GM21723 (cell line): ENCODE results near the gene PBX4.
"Not testable (repeated sequence)": the region's sequence is repeated elsewhere in the genome, so short reads cannot be mapped to it uniquely, and the experiment has no call there.

Experiments used
- ATAC-seq: cut with Tn5 transposase; IDR thresholded peaks from one replicate; pipeline ENCODE4 v1.9.1; 2021; ENCODE audit warnings: mild to moderate bottlenecking, moderate library complexity; ENCODE audit not compliant: unreplicated experiment

The PBX4 gene

GRCh38 chr19:19627621-19628500 lies 9.4 kb upstream of the PBX4 start, which contains the start of gene LPAR2:
TSS of gene LPAR2 (minus strand) at chr19:19628220. CDS start at chr19:19627275, 945 bp downstream.
- peak; percentile 52 for ATAC-seq

- ATAC-seq = no peak
These were observed 8.3 kb upstream of the PBX4 start for GRCh38 chr19:19626516-19627472.

GRCh38 chr19:19624032-19624570 lies 5.6 kb upstream of the PBX4 start:
- no peak for ATAC-seq

- no peak for ATAC-seq
These were observed 4.9 kb upstream of the PBX4 start for GRCh38 chr19:19623383-19623782.

GRCh38 chr19:19619849-19620210 lies 1.3 kb upstream of the PBX4 start:
- ATAC-seq = no peak

DNA sequence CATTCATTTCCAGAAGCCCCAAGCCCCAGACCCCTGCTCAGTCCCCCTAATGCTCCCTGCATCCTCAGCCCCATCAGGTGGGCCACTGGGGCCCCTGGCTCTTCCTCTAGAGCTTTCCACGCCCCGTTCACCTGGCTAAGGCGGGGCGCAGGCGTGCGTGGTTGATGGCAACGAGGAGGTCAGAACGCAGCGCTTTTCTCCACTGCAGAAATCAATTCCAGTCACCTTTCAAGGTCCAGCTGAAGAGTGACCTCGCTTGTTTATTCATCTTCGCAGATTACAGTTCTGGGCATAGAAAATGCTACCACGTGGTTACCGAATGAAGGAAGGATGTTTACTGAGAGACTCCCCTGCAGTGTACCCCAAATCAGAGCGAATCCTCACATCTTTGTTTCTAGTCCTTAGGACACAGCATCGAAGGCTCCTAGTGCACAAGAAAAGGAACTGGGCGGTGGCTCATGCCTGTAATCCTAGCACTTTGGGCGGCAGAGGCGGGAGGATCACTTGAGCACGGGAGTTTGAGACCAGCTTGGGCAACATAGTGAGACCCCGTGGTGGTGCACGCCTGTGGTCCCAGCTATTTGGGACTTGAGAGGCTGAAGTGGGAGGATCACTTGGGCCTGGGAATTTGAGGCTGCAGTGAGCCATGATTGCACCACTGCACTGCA lies 828 bp upstream of the PBX4 start:
- ATAC-seq = no peak

GRCh38 chr19:19615086-19615485 lies 3.4 kb downstream of the PBX4 start:
- ATAC-seq = no peak

- no peak for ATAC-seq
These were observed 5.0 kb downstream of the PBX4 start for GRCh38 chr19:19613506-19613905.

GRCh38 chr19:19610376-19611202 lies 7.9 kb downstream of the PBX4 start:
- no peak for ATAC-seq

DNA sequence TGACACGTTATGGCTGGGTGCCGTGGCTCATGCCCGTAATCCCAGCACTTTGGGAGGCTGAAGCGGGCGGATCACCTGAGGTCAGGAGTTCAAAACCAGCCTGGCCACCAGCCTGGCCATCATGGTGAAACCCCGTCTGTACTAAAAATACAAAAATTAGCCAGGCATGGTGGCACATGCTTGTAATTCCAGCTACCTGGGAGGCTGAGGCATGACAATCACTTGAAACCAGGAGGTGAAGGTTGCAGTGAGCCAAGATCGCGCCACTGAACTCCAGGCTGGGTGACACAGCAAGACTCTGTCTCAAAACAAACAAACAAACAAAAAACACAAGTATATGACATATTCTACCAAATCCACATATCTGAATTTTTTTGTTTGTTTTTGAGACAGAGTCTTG lies 11.8 kb downstream of the PBX4 start:
- ATAC-seq = not testable (repeated sequence)

DNA sequence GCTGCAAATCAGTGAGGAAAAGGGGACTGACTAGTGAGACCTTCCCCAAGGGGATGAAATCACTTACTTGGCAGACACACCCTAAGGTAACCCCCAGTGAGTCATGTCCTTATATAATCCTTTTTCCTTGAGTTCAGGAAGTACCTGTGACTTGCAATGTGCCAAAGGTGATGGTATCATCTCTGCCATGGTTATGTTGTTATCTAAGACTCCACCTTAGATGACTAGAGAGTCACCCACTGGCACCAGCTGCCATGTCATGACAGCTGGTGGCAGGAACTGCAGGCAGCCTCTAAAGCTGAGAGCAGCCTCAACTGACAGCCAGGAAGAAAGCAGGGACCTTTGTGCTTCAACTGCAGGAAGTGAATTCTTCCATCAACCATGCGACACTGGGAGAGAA lies 12.5 kb downstream of the PBX4 start:
- no peak for ATAC-seq

GRCh38 chr19:19602713-19603324 lies 15.7 kb downstream of the PBX4 start:
- ATAC-seq = no peak

- no peak for ATAC-seq
These were observed 16.3 kb downstream of the PBX4 start for GRCh38 chr19:19602136-19602712.

DNA sequence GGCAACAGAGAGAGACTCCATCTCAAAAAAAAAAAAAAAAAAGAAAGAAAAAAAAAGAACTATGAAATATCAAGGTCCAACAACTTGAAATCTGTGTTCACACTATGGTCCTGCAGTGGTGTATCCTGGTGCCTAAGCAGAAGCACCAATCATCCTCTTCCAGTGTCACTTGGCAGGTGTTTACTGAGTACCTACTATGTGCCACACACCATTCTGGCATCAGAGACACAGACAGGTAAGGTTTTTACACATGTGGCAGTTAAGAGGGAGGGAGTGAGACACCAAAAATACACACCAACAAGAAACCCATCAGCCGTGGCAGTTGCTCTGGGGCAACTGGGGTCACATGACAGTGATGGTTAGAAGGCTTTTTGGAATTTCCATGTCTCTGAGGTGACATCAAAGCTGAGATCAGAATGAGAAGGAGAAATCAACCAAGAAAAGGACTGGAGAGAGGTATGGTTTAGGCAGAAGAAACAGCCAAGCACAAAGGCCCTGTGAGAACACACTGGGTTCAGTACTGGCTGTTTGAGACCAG lies 17.6 kb downstream of the PBX4 start:
- ATAC-seq = no peak

GRCh38 chr19:19598728-19599451 lies 19.6 kb downstream of the PBX4 start:
- ATAC-seq = peak; percentile 32

GRCh38 chr19:19597809-19598306 lies 20.6 kb downstream of the PBX4 start:
- peak; percentile 60 for ATAC-seq

- no peak for ATAC-seq
These were observed 23.3 kb downstream of the PBX4 start for GRCh38 chr19:19595171-19595701.

GRCh38 chr19:19594381-19594780 lies 24.1 kb downstream of the PBX4 start:
- ATAC-seq = no peak
